GM21390 (cell line): ENCODE results near the gene UBE4B.
"Not testable (repeated sequence)": the region's sequence is repeated elsewhere in the genome, so short reads cannot be mapped to it uniquely, and the experiment has no call there.

ENCODE experiments used
- ATAC-seq: cut with Tn5 transposase; IDR thresholded peaks from one replicate; pipeline ENCODE4 v1.9.1; 2021; ENCODE audit not compliant: unreplicated experiment

UBE4B gene

DNA sequence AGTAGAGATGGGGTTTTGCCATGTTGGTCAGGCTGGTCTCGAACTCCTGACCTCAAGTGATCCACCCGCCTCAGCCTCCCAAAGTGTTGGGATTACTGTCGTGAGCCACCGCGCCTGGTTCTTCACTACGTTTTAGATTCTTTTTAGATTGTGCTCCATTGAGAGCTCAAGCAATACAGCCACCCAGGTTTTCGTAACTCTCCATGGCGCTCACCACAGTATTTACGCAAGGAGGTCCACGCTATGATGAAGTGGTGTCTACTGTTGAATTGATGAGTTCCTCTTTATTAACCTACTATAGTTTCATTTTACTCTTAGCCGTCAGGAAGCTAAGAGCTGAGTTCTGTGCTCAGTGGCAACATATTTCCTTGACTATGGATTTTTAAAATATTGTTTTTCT is 175.8 kb downstream of the UBE4B start:
- no peak for ATAC-seq

DNA sequence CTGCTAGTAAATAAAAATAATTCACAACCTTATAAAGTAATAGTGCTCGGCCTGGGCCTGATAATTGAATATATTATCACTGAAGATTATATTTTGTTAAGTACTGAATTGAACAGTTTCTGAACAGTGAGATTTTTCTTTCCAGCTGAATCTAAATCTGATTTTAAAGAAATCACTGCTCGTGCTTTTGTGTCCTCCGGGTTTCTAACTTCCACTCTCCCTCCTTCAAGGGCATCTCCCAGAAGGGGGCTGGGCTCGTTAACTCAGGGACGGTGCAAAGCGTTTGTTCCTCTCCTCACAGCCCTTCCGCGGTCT is 176.8 kb downstream of the UBE4B start:
- no peak for ATAC-seq

DNA sequence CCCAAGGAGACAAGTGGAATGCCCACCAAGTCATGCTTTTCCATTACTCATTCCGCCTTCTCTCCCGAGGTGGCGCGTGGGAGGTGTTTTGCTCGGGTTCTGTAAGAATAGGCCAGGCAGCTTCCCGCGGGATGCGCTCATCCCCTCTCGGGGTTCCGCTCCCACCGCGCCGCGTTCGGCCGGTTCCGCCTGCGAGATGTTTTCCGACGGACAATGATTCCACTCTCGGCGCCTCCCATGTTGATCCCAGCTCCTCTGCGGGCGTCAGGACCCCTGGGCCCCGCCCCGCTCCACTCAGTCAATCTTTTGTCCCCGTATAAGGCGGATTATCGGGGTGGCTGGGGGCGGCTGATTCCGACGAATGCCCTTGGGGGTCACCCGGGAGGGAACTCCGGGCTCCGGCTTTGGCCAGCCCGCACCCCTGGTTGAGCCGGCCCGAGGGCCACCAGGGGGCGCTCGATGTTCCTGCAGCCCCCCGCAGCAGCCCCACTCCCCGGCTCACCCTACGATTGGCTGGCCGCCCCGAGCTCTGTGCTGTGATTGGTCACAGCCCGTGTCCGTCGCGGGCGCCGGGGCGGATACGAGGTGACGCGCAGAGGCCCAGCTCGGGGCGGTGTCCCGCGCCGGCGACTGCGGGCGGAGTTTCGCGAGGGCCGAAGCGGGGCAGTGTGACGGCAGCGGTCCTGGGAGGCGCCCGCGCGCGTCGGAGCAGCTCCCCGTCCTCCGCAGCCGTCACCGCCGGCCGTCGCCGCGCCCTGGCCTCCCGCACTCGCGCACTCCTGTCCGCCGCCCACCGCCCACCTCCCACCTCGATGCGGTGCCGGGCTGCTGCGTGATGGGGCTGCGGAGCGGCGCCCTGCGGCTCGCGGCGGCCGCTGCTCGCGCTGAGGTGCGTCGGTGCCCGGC is 177.4 kb downstream of the UBE4B start, which contains the start of gene KIF1B:
TSS of gene KIF1B (plus strand) at position 666 of the 906 bp plus-strand sequence. CDS start 21,759 bp downstream, outside the sequence.
- ATAC-seq, result peak; percentile 98

DNA sequence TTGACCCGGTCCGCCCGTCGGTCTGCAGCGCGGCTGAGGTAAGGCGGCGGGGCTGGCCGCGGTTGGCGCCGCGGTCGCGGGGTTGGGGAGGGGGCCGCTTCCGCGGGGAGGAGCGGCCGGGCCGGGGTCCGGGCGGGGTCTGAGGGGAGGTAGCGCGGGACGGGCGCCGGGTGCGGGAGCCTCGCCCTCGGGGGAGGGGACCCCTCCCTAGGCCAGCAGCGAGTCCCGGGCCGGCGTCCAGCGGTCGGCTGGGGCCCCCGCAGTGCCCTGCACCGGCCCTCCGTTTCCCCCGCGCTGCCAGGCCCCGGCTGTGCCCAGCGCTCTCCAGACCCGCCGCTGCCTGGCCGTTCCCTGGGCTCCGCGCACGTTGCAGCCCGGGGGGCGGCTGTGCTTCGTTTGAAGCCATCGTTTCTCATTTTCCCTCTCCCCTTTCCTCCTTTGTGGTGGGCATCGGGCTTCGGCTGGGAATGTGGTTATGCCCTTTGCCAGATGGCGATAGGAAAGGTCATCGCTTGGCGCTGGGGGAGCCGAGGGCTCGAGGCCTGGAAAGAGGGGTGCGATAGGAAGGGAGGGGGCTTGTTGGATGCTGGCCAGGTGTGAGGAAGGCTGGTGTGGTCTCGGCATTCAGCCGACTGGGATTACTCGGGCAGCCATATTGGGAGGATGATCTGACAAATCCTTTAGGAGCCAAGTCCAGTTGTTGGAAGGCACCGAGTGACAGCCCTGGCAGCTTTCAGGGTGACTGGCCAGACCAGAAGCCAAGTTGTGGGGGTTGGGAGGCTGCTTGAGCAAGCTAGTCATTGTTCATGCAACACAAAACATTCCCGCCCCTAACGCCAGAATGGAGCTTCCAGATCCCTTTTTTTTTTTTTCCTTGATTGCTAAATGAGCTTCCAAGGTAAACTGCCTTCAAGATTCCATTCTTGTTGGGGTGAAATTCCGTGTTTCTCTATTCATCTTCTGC is 178.4 kb downstream of the UBE4B start:
- peak; percentile 12 for ATAC-seq

DNA sequence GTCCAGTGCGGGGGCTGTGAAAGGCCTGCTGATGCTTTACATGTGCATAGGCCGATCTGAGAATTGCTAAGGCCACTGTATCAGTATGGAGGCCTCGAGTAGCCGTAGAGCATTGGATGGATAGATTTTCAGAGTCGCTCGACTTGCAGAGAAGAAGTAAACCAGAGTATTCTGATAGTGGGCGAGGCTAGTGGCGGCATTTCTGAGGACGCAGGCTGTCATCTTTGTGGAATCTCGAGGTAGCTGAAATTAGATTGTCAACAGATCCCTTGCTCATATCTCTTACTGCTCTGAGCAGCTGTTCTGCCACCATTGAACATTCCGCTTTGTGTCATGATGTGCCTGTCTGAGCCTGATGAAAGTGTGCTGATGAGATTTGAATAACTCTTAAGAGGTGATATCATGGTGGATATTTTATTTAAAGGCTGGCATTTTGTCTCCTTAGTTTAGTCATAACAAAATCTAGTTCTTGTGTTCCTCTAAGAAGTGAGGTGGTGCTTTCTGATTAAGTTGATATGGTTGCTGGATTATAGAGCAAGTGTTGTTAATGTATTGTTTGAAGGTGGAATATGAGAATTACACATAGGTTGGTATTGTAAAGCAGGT is 179.2 kb downstream of the UBE4B start:
- no peak for ATAC-seq

DNA sequence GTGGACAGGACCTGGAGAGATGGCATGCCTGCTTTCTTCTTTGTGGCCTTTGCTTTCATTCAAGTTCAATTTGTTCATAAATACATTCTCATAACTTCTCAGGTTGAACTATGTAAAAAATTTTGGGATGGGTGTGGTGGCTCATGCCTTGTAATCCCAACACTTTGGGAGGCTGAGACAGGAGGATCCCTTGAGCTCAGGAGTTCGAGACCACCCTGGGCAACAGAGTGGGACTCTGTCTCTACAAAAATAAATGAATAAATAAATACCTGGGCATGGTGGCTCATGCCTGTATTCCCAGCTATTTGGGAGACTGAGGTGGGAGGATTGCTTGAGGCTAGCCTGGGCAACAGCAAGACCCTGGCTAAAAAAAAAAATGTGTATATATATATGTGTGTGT is 179.7 kb downstream of the UBE4B start:
- no peak for ATAC-seq

DNA sequence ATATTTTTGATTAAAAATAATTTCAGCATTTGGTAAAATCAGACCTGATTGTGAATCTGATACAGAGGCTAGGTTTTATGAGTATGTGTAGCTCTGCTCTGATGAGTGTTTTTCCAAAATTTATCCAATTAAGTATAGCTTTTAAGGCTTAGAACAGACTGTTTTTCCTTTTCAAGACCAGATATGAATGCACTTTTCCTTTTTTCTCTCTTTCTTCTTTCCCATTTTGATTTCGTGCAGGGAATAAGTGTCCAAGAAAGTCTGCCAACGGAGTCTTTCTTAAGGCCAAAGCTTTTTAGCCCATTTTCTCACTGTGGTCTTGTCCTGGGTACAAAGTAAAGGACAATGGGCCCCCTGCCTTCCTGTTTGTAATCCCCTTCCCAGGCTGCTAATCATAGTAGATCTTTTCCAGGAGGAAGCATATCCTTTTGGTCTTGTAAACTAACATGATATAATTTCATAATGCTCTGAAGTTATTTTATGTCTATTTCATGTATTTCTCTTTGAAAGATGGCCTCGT is 180.5 kb downstream of the UBE4B start:
- ATAC-seq, result no peak

DNA sequence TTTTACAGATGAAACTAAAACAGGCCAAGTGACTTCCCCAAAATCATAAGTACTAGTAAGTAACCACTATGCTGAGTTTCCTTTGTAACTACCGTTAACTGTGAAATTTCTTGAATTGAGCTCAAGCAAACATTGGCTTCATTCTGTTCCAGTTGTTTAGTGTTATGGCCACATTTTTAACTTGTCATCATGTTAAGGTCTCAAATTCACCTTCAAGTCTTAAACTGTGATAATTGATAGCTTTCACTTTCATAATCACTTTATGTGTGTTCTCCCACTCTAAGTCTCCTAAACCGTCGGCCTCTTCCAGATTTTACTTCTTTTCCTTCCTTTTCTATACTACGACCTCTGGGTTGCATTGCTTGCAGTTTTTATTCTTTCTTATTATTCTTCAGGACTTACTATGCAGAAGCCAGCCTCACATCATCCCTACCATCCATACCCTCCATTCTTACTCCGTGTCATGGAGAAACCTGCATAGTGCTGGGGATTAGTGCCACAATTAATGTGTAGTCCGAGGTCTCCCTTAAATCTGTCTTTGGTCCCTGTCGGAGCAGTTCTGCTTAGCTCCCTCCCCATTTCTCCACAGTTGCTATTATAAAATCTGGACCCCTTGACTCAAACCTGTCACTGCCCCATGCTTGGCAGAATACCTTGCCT is 183.5 kb downstream of the UBE4B start:
- ATAC-seq, result no peak

DNA sequence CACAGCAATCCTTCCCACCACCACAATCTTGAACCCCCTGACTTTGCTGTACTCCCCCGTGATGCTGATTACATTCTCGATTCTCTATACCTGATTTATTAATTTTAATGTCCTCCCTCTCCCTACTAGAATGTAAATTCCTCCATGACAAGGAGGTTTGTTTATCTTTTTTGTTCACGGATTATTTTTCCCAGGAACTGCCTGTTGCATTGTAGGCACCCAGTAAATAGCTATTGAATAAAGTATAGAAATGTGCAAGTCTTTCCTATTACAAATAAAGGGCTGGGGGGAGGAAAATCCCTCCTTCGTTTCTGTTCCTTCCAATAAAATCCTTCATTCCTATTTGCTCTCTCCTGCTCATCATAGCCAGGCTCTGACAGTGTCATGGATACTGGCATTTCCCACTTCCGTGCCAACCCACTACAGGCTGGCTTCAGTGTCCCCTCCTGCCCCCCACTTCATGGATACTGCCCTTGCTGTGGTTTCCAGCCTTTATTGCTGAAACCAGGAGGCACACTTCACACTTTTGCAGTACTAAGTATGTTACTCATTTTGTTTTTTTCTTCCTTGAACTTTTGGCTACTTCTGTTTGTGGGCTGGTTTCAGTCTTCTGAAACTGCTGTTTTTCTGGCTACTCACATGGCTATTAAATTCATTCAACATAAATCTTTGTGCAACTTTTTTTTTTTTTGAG is 185.1 kb downstream of the UBE4B start:
- ATAC-seq, result no peak

DNA sequence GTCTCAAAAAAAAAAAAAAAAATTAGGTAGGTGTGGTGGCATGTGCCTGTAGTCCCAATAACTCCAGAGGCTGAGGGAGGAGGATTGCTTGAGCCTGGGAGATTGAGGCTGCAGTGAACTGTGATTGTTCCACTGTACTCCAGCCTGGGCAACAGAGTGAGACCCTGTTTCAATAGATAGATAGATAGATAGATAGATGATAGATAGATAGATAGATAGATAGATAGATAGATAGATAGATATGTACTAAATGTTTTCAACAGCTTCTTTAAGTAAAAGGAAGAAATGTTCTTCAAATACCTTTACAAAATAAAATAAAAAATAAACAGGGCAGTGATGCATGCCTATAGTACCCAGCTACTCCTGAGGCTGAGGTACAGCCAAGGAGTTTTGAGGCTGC is 187.4 kb downstream of the UBE4B start:
- no peak for ATAC-seq

DNA sequence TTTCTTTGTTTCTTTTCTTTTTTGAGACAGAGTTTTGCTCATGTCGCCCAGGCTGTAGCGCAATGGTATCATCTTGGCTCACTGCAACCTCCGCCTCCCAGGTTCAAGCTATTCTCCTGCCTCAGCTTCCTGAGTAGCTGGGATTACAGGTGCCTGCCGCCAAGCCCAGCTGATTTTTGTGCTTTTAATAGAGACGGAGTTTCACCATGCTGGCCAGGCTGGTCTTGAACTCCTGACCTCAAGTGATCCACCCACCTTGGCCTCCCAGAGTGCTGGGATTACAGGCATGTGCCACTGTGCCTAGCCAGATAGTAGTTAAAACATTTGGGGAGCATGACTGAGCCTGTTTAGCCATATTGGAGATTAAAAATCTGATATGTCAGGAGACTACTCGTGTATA is 187.9 kb downstream of the UBE4B start:
- ATAC-seq, result not testable (repeated sequence)

DNA sequence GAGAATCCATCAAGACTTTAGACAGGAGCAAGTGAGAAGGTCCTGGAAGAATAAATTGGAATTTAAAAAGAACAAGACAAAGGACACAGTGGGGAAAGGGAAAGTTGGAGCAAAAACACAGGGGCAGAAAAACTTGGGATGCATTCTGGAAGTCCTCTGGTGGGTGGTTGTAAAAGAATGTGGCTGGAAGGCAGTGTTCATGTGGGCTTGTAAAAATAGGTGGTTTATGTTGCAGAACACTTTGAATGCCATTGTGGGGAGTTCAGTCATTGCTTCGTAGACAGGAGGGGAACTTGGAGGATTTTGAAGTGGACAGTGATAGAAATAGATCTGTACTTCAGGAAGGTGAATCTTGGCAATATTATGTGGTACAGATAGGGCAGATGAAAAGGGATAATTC is 192.8 kb downstream of the UBE4B start:
- ATAC-seq, result no peak

DNA sequence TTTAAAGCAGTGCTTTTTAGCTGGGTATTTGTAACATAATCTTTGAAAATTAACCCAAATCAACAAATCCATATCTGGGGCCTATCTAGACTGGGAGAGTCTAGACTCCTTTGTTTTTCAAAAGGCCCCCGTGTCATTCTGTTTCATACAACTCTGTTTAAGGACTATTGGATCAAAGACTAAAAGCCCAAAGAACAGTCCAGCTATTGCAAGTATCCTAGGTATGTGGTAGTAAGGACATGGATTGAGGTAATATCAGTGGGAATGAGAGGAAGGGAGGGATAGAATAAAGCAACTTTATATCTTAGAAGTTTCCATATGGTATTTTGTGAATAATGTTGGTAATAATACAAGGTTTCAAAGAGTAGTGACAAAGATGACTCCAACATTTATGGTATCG is 195.8 kb downstream of the UBE4B start:
- ATAC-seq, result no peak

DNA sequence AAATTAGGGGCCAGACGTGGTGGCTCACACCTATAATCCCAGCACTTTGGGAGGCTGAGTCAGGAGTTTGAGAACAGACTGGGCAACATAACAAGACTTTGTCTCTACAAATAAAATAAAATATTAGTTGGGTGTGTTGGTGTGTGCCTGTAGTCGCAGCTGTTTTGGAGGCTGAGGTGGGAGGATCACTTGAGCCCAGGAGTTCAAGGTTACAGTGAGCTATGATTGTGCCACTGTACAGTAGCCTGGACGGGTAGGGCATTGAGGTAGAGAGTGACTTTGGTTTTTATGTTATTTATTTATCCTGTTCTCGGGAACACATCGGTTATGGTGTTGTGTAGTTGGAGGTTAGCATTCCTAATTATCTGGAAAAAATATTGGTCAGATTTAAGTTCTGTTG is 197.1 kb downstream of the UBE4B start:
- ATAC-seq, result no peak
